Endothelial cell of coronary artery (primary cell): ENCODE results near the gene NEK11. TPM values are rescaled to one million over a fixed set of nuclear protein-coding genes. Genes with fewer than 3 reads are reported as not detected.

ENCODE experiments used
- total RNA-seq: library from RNA; depleted of rRNA; stranded (reverse); fragments of >200 nt; gene quantifications from 2 replicates; pipeline ENCODE4 v1.2.3, GENCODE V29; 2014

Gene NEK11, protein sequence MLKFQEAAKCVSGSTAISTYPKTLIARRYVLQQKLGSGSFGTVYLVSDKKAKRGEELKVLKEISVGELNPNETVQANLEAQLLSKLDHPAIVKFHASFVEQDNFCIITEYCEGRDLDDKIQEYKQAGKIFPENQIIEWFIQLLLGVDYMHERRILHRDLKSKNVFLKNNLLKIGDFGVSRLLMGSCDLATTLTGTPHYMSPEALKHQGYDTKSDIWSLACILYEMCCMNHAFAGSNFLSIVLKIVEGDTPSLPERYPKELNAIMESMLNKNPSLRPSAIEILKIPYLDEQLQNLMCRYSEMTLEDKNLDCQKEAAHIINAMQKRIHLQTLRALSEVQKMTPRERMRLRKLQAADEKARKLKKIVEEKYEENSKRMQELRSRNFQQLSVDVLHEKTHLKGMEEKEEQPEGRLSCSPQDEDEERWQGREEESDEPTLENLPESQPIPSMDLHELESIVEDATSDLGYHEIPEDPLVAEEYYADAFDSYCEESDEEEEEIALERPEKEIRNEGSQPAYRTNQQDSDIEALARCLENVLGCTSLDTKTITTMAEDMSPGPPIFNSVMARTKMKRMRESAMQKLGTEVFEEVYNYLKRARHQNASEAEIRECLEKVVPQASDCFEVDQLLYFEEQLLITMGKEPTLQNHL
- 3.0 TPM in 2 replicates for total RNA-seq

DNA sequence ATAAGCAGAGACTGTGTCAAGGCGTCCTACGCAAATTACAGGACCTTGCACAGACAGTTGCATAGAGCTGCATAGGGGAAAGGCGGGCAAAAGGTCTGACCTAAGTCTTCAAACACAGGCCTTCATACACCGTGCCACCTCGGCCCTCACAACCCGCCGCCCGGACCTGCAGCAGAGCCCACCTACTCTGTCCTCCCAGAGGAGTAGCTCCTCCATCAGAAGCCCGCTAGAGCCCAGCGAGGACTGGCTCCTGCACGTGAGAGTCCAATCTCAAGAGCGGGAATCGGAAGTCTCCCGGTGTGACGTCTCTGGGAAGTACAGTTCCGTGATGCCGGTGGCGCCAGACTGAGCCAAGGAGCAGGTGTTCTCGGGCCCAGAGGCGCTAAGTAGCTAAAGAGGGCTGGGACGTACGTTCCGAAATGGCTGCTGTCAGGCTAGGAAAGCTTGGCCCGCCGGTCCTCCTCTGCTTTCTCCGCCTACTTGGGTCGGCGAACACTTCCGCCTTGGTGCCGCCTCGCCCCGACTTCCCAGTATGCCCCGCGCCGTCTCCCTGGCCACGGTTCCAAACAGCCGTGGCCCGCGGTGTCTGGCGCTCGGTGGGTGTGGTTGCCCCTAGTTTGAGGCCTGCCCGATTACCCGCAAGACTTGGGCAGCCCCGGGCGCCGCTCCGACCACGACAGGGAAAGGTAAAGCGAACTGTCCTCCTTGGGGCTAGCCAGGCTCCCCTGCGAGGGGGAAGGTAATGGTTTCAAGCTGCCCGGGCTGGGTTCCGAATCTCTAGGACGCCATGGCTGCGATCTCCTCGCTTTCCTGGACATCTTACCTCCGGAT lies at the start of gene NEK11, which contains the start of gene ASTE1:
NEK11 (plus strand) TSS at position 557 of the 831 bp plus-strand sequence. CDS start 2,832 bp downstream, outside the sequence.
ASTE1 (minus strand) TSS at position 505 of the 831 bp plus-strand sequence. CDS start 1,519 bp downstream, outside the sequence.

DNA sequence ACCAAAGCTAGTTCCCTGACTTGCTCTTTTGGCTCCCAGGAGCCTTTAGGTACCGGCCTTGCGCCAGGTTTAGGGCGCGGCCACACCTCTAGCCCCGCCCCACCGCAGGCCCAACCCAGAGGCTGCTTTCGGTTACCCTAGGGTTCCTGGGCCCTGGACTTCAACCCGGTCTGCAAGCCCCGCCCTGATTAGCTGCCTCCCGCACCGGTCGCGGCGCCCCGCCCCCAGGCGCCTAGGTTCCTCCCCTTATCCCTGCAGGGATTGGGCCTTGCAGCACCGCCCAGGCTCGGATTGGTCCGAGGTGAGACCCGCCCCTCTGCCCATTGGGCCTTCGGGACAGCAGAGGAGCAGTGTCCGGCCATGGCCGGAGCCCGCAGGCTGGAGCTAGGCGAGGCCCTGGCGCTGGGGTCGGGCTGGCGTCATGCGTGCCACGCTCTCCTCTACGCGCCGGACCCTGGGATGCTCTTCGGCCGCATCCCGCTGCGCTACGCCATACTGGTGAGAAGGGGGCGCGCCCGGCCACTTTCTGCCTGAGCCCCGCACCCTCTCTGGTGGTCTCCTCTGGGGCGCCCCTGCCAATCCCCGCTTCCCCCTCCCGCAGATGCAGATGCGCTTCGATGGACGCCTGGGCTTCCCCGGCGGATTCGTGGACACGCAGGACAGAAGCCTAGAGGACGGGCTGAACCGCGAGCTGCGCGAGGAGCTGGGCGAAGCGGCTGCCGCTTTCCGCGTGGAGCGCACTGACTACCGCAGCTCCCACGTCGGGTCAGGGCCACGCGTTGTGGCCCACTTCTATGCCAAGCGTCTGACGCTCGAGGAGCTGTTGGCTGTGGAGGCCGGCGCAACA lies 355.0 kb downstream of the NEK11 start, which contains the start of gene NUDT16:
NUDT16 (plus strand) TSS at position 330 of the 847 bp plus-strand sequence; CDS start at position 361, 31 bp downstream.

Other genes starting within 250 kb of the NEK11 start
- gene ATP2C1, start 132.8 kb upstream of the NEK11 start, total RNA-seq = 117 and 224 TPM in 2 replicates
- 4.7 and 4.9 TPM in 2 replicates for gene ASTE1, start 52 bp upstream of the NEK11 start, total RNA-seq